Measurements from ENCODE around the gene DESI1.
"Not testable (repeated sequence)": the region's sequence is repeated elsewhere in the genome, so short reads cannot be mapped to it uniquely, and the experiment has no call there.

Gene DESI1

DNA sequence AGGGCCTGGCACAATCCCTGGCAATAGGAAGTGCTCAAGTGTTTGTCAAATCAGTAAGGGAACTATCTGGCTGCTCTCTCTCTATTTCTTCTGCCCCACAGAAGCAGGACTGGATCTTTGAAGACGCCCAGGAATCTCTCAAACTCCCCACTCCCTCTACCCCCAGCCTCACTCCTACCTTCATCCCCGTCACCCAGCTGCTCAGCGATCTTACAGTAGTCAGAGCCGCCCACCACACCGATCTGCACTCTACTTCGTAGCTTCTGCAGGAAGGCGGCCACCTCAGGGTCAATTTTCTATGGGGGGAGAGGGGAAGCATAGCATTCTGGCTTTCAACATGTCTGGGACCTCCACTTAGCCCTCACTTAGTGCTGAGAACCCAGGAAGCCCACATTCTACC lies 34.9 kb downstream of the DESI1 start:
- DNase-seq (ENCODE audit: low read depth), result no peak

DNA sequence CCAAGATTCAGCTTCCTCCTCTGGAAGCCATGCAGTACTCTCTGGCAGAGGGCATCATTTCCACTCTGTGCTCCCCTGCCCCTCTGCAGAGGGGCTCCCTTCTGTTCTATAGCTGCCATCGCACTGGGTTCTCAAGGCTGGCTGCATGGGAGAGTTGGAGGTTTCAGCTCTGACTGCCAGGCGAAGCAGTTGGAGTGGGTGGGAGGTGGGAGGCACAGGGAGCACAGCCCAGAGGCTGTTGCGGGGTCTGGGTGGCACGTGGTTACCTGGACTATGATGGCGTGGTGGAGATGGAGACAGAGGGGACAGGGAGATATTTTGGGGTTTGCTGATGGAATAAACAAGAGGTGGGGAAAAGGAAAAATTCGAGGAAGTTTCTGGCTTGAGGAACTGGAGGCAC lies 36.0 kb downstream of the DESI1 start:
- no peak for DNase-seq (ENCODE audit: low read depth)

DNA sequence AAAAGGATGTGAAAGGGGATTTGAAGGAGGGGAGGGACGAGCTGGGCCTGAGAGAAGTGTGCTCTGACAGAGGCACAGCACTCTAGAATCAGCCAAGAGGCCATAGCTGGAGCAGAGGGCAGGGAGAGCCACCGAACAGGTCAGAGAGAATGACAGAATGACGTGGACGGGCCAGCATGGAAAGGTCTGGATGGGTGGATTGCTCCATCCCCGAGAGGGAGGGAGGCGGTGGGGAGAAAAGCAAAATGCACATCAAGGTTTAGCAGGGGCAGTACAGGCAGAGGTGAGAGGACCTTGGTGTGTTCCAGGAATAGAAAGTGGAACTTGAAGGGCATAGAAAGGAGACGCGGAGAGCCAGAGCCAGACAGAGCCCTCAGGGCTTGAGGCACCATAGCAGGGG lies 38.1 kb downstream of the DESI1 start:
- no peak for DNase-seq (ENCODE audit: low read depth)

DNA sequence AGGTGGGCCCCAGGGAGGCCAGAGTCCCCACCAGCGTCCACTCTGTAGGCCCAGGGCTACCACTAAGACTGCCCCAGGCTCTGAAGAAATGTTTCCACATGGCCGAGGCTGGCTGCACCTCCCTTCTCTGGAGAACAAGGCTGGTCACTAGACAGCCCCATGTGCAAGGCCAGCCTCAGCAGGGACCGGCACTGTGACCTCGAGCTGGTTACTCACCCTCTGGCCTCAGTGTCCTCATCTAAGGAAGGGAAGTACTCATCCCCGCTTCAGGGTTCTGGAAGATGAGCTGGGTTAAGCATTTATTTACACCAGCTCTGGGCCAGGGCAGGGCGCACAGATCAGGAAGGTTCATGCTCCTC lies 40.9 kb downstream of the DESI1 start:
- DNase-seq (ENCODE audit: low read depth), result no peak

DNA sequence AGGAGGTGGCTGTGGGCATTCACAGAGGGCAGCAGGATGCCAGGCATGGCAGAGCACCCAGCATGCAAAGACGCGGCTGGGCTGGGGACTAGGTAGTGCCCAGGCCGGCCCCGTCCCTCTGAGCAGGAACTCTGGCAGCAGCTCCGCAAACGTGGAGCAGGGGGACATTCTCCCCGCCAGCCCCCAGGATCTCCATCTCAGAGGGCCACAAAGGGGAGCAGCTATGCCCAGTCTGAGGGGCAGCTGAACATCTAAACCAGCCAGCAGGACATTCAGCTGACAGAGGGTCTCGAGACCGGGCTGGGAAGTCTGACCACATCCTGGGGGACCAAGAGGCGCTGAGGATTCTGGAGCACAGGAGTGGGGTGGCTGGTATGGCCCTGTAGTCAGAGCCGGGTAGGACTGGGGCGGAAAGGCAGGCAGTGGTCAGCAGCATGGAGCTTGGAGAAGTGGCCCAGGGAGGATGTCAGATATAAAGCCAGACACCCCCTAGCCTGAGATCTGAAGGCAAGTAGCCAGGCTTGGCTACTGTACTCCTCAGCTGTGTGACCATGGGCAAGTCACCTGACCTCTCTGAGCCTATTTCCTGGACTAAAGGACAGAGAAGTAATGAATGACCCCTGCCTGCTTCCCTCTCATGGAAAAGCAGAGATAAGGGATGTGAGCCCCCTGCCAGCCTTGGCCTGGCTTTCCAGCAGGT lies 41.4 kb downstream of the DESI1 start:
- no peak for DNase-seq (ENCODE audit: low read depth)

DNA sequence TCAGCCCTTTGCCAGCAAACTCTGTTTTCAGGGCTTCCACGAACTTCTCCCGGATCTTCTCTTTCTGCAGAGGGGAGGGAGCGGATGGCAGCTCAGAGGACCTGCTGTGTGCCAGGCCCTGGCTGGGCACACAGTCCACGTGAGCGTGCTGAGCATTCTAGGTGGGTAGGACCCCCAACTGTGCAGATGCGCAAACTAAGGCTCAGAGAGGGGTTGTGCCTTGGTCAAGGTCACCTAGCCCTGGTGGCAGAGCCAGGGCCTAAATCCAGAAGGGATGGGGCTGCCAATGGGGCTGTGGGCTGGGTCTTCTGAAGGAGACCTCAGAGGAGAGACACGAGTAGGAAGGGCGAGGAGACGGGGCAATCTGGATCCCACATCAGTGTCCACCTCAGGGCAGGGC lies 42.0 kb downstream of the DESI1 start:
- no peak for DNase-seq (ENCODE audit: low read depth)

DNA sequence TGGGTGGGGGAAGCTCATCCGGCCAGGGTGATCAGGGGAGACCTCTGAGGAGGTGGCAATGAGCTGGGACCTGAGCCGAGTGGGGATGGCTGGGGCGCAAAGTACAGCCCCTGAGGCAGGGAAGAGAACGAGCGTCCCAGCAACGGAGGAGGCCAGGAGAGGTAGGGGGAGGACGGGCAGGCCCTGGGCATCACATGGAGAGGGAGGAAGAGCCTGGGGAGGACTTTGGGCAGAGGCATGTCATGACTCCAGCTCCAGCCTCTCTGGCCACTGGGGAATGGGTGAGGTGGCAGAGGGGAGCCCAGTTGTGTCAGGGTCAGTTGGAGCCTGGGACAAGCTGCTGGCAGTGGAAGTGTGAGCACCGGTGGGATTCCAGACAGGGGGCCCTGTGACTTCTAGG lies 42.7 kb downstream of the DESI1 start:
- no peak for DNase-seq (ENCODE audit: low read depth)

DNA sequence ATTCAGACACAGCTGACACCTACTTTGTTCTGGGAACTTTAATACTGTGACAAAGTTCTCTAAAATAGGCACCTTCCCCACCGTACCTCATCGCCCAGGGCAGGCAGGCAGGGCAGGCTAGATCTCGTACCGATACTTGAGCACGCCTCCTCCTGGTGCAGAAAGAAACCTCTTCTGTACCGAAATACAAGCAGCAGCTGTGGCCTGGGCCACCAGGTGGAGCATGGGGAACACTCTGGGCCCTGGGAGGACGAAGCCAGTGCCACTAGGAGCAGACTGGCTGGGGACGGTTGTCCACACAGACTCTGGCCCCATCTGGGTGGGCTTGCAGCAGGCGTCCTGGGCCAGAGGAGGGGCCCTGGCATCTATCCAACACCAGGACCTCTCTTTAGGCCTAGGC lies 44.0 kb downstream of the DESI1 start:
- DNase-seq (ENCODE audit: low read depth), result peak; percentile 44

DNA sequence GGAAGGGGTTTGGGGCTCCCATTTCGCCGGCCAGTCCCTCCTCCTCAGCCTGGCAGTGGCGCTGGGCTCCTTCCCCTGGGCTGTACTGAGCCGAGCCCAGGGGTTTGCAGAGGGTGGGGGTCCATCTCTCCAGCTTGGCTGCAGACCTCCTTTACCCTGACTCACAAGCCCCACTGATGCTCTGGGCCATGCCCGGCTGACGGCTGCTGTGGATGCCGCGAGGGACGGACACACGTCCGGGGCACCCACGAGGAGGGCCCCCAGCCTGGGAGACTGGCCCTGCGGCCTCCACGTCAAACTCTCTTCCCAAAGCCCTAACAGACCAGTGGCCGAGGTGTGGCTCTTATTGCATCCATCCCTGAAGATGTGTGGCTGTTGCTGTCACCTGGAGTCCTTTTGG lies 45.3 kb downstream of the DESI1 start:
- no peak for DNase-seq (ENCODE audit: low read depth)

DNA sequence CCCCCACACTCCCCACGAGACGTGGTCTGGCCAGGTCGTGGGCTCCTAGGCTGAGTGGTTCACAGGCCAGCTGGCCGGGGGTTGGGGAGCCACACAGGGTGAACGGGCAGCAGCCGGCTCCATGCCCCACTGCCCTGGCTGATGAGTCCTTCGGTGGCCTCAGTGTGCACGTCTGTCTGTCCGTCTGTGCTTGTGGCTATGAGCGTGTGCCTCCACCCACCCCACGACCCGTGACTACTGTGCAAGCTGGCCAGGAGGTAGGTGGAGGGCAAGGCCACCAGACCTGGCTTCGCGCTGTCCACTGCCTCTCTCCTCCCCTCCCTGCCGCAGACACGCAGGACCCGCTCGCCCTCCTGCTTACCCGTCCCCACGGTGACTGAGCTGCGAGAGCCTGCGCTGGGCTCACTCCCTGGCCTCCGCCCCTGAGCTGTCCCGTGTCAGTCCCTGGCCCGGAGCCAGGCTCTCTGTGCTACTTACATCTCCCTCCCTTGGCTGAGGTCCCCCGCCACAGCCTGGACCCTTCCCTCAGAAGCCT lies 45.9 kb downstream of the DESI1 start:
- no peak for DNase-seq (ENCODE audit: low read depth)

DNA sequence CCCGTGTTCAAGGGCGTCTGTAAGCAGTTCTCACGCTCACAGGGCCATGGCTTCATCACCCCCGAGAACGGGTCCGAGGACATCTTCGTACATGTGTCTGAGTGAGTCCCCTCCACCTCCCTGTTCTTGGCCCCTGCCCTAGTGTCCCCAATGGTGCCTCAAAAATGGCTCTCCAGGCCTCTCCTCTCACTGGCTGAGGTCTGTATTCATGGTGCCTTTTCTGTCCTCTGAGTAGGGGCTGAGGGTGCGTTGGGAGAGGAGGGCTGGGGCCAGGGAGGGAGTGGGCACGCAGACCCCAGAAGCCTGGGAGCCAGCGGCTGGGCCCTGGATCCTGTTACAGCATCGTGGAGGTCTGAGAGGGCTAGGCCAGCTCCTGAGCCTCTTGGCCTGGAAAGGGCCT lies 47.2 kb downstream of the DESI1 start:
- DNase-seq (ENCODE audit: low read depth), result no peak

DNA sequence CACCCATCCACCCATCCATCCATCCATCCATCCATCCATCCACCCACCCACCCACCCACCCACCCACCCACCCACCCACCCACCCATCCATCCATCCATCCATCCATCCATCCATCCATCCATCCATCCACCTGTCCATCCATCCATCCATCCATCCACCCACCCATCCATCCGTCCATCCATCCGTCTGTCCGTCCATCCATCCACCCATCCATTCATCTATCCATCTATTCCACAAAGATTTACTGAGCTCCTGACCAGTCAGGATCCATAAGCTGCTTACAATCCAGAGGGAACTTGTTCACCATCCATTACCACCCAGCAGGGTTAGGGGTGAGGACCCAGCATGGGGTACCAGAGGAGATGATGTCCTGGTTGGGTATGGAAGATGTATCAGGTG lies 48.5 kb downstream of the DESI1 start:
- not testable (repeated sequence) for DNase-seq (ENCODE audit: low read depth)

DNA sequence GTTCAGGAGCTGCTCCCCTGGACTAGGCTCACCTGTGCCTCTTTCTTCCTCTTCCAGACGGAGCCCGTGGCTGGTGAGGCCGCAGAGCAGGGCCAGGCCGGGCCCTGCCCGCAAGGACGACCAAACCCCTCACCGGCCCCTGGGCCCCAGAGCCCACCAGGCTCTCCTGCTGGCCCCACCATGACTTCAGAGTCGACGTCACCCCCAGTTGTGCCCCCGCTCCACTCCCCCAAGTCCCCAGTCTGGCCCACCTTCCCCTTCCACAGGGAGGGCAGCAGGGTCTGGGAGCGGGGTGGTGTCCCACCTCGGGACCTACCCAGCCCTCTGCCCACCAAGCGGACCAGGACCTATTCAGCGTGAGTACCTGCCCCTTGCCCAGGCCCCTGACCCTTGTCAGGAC lies 49.1 kb downstream of the DESI1 start:
- no peak for DNase-seq (ENCODE audit: low read depth)

DNA sequence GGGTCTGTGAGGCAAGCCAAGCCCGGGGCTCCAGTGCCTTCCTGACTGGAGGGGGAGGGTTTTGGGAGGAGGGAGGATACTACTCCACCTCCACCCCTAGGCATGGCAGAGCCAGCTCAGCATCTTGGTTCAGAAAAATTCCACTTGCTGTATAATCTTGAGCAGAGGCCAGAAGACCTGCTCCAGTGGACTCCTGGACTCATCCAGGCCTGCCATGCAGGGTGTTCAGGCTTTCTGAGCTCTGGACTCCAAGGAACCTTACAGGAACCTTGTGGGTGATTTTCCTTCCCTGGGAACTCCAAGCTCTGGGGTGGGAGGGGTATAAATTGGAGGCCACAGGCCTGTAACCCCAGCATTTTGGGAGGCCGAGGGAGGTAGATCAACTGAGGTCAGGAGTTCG lies 50.6 kb downstream of the DESI1 start:
- DNase-seq (ENCODE audit: low read depth), result no peak

DNA sequence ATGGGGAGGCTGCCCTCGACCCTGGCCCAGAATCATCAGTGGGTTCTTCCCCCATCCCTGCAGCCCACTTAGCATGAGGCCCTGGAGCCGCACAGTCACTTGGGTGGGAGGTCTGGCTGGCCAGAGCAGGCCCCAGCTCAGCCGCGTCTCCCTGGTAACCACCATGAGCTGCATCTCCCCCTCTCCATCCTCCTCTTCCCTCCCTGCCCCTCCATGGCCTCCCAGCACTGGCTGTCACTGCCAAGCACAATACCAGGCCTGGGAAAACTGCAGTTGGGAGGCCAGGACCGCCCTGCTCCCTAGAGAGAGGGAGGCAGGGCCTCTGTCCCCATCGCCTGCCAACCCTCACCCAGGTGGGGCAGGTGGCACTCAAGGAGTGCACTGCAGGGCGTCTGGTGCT lies 52.0 kb downstream of the DESI1 start:
- no peak for DNase-seq (ENCODE audit: low read depth)

DNA sequence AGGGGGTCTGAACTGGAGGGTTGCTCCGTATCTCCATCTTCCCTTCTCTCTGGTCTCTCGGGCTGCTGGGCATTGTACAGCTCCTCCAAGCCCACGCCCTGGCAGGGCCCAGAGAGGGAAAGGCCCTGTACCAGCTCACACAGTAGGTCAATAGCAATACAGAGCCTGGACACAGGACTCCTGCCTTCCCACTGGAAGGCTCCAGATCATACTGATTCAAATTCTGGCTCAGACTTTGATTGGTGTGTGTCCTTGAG lies 53.4 kb downstream of the DESI1 start:
- no peak for DNase-seq (ENCODE audit: low read depth)

DNA sequence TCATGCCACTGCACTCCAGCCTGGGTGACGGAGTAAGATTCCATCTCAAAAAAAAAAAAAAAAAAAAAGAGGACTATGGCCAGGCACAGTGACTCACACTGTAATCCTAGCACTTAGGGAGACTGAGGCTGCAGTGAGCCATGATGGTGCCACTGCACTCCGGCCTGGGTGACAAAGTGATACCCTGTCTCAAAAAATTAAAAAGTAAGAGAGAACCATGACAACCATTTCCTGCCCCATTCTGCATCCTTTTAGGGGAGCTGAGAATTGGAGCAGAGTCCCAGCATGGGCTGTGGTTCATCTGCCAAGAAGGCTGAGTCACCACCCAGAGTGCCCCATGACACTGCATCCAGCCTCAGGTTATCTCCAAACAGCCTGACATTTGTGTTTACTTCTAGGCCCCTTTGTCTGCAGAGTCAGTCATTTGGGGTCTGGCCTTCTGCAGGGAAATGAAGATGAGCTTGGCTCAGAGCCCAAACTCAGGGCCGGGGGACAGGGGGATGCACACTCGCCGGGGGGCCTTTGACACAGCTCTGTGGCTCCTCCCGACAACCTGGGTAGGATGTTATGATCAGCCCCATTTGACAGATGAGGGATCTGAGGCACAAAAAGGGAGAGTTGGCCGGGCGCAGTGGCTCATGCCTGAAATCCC lies 55.3 kb downstream of the DESI1 start:
- no peak for DNase-seq (ENCODE audit: low read depth)

DNA sequence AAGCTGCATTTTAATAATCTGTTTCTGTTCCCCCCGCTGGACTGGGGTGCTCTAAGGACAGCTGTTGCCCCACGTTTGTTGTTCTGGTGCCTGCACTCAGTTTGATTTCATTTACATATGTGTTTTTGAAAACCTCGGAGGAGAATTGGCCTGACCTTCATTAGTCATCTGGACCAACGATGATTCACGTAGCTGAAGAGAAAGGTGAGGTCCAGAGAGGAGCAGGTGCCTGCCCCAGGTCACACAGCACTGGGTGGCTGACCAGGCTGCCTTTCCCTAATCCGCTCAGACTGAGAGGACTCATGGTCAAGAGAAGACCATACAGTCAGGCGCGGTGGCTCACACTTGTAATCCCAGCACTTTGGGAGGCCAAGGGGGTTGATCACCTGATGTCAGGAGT lies 56.3 kb downstream of the DESI1 start:
- no peak for DNase-seq (ENCODE audit: low read depth)

DNA sequence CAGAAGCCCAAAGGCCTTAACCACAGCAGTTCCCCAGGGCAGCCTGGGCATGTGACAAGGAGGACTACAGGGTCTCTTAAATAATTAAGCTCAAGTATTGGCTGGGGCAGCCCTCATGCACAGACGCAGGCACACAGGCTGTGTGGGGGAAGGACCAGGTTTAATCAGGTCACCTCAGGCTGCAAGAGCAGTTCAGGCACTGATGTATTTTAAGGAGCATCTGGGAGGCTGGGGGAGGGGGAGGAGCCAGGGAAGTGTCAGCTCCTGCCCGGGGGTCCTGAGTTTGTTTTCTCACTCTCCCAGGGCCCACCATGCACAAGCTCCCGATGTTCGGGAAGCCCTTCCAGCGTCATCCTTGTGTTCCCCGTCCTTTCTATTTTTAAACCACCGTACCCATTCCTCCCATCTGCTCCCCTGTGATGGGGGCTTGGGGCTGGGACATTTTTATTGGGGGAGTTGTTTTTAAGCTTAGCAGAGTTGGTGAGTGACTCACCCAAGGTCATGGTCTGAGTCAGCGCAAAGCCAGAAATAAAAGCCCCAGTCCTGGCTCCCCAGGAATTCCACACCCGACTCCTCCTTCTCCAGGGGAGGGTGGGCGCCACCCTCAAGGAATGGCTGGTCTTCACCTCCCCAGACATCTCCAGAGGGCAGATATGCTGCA lies 57.7 kb downstream of the DESI1 start:
- DNase-seq (ENCODE audit: low read depth), result no peak

DNA sequence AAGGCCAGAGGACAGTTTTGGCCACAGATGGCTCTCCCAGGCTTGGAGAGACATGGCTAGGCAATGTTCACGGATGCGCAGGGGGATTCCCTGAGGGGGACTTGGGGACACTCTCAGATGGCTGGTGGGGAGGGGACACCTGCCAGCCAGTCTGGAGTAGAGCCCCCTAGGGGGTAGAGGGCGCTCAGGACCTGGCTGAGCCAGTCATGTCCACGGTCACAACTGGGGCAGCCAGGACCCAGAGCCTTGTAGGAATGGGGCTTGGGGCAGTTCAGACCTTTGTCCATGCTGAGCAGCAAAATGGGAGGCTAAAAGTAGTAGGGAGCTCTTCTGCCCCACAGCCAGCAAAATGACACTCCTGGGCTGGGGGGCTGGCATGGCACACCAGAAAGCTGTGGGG lies 58.4 kb downstream of the DESI1 start:
- no peak for DNase-seq (ENCODE audit: low read depth)

DNA sequence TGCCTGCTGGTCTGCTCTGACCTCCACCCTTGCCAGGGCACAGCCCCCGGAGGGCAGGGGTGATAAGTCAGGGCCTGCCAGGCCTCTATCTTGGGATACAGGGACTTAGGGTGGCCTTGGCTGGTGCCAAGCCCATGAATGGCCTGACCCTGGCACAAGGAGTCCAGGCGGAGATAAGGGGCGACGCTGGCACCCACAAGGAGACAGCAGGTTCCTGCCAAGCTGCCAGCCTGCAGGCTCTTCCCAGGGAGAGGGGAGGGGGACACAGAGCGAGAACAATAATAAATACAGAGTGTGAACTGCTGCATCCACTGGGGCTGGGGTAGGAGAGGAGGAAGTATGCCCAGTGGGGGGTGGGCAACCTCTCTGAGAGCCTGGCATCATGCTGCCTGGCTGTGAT lies 59.1 kb downstream of the DESI1 start:
- DNase-seq (ENCODE audit: low read depth), result no peak

DNA sequence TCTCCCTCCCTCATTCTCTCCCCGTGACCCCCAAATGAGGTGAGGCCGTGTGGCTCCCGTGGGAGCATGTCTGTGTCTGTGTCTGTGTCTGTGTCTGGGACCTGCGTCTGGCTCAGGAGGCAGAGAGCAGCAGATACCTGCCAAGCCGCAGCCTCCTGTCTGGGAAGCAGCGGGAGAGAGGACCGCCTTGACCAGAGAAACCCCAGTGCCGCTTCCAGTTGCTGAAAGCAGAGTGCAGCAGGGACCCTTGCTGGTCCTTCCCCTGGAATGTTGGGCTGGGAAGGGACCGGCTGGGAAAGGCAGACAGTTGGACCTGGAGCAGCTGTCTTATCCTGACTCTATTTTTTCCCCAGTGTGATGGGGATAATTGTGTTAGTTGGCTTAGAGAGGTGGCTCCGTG lies 59.5 kb downstream of the DESI1 start:
- DNase-seq (ENCODE audit: low read depth), result no peak

DNA sequence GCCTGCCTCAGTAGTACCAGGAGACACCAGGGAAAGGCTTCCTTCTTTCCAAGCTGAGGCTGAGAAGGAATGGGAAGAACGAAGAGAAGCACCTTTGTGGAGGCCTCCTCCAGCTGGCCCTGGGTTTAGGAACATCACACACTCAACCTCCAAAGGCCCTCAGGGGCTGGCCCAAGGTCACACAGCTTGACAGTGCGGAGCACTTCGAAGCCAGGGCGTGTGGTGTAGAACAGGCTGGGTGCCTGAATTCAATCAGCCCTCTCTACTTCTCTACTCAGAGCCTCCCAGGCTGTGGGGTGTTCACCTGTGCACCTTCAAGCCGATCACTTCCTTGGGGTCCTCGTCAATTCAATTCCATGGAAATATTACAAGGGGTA lies 60.8 kb downstream of the DESI1 start:
- DNase-seq (ENCODE audit: low read depth), result no peak

DNA sequence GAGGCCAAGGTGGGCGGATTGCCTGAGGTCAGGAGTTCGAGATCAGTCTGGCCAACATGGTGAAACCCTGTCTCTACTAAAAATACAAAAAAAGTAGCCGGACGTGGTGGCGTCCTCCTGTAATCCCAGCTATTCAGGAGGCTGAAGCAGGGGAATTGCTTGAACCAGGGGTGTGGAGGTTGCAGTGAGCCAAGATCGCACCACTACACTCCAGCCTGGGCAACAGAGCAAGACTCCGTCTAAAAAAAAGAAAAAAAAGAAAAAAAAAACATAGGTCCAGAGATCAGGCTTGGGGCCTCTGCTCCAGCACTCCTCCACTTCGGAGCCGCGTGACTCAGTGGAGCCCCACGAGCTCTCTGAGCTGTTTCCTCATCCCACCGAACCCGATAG lies 62.6 kb downstream of the DESI1 start:
- not testable (repeated sequence) for DNase-seq (ENCODE audit: low read depth)

Measured in CMK (cell line).